Prostate gland (tissue), 2 donors: ENCODE measurements around the gene SHANK1. TPM values are rescaled to one million over a fixed set of nuclear protein-coding genes. Genes with fewer than 3 reads are reported as not detected.

ENCODE experiments used
- DNase-seq: peaks from one replicate; pipeline ENCODE4 v3.0.0-alpha.2; 2019; ENCODE audit warnings: low spot score
- H3K27ac ChIP-seq, 2 donors: fragments of 200-600 bp; sonication (generic); 2 replicates each; pipeline ENCODE4 v1.5.1; 2017 to 2019
- H3K27me3 ChIP-seq: fragments of 200-600 bp; sonication (generic); replicated peaks from 2 replicates; pipeline ENCODE4 v1.5.1; 2019; ENCODE audit not compliant: insufficient read depth
- H3K36me3 ChIP-seq, 2 donors: fragments of 200-600 bp; sonication (generic); 1 replicate in 1 of 2; 2 replicates in 1 of 2; pipeline versions ENCODE4 v1.5.1 to v1.8.1; 2017 to 2019
- H3K4me1 ChIP-seq: fragments of 200-600 bp; sonication (generic); replicated peaks from 2 replicates; pipeline ENCODE4 v1.5.1; 2019
- H3K4me3 ChIP-seq, 2 donors: fragments of 200-600 bp; sonication (generic); 2 replicates each; pipeline ENCODE4 v1.5.1; 2017 to 2019
- H3K9me3 ChIP-seq: fragments of 200-600 bp; sonication (generic); 2 replicates; pipeline ENCODE4 v1.5.1; 2017
- CTCF ChIP-seq, 4 experiments: fragments of 200-600 bp in 2 of 4; fragments of 450-650 bp in 2 of 4; sonication (generic) in 2 of 4; IDR thresholded peaks; 1 replicate in 3 of 4; 2 replicates in 1 of 4; pipeline ENCODE4 v1.5.1; 2016 to 2019; ENCODE audit warnings: antibody characterized with exemption in 4 of 4, mild to moderate bottlenecking in 2 of 4, moderate library complexity in 2 of 4
- POLR2A ChIP-seq: fragments of 450-650 bp; IDR thresholded peaks from one replicate; pipeline ENCODE4 v1.6.1; 2016; ENCODE audit warnings: antibody characterized with exemption, mild to moderate bottlenecking
- POLR2AphosphoS5 ChIP-seq: sonication (generic); formaldehyde crosslinking; IDR thresholded peaks from one replicate; pipeline ENCODE4 v1.6.1; 2017; ENCODE audit warnings: antibody characterized with exemption
- WGBS: methylation state at CpG from one replicate; pipeline ENCODE4 v1.1.5; 2018; 5-methylcytosine and 5-hydroxymethylcytosine counted together
- intact Hi-C: fragments of 100-400 bp; cut with DNase I; formaldehyde crosslinking; loops from one replicate; pipeline ENCODE4 v1.14.2; 2022
- total RNA-seq, 2 donors: library from RNA; depleted of rRNA; stranded (reverse); fragments of >200 nt; gene quantifications; one replicate each; pipeline ENCODE4 v1.1.0, GENCODE V29; 2016

SHANK1 gene
- total RNA-seq, 2 donors from 2014 or later = 0.91 to 2.3 TPM

DNA sequence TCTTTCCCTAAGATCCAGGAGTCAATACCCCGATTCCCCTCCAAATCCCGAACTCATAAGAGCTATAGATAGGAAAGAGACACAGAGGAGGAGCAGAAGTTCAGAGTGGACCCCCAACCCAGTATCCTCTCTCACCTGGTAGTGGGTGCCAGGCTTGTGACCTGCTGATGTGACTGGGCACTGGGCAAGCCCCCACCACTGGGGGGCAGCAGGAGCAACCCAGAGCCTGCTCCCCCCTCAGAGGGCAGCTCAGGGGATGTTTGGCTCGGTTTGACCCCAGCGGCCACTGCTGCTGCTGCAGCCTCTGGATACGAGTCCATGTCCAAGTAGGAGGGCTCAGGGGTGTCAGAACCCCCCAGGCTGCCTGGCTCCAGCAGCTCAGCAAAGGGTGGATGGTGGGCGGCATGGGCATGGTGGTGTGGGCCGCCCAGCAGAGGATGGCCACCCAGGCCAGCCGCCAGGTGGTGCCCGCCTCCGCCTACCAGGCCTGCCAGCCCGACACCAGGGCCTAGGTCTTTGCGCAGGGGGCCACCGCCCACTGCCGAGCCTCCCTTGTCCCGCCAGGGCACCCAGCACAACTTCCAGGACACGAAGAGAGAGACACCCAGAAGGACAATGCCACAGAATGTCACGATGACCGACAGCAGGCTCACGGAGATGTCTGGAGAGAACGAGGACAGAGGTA, 87.3 kb downstream of the SHANK1 start:
- H3K9me3 ChIP-seq = no peaks in the 10 kb centered on the region
- no peak overlapping the region for H3K27ac ChIP-seq
- H3K4me3 ChIP-seq = no peak overlapping the region
- intact Hi-C loops = no loop called here
- no peaks in the 10 kb centered on the region for H3K27me3 ChIP-seq
- 75% methylated on average over 20 of the region's 20 CpGs for WGBS
- H3K36me3 ChIP-seq = no peaks in the 10 kb centered on the region
- TF ChIP-seq CTCF (IDR thresholded peaks at IDR 0.05) (no peak), POLR2A (no peak), POLR2AphosphoS5 (no peak)
- no peak for DNase-seq
- H3K4me1 ChIP-seq = no peaks in the 10 kb centered on the region

GRCh38 chr19:50629801-50630200, 89.8 kb downstream of the SHANK1 start:
- intact Hi-C loops = loop anchor here (10.0 kb wide), 1 partner anchor 545 kb away; no protein-coding TSS in a partner anchor

DNA sequence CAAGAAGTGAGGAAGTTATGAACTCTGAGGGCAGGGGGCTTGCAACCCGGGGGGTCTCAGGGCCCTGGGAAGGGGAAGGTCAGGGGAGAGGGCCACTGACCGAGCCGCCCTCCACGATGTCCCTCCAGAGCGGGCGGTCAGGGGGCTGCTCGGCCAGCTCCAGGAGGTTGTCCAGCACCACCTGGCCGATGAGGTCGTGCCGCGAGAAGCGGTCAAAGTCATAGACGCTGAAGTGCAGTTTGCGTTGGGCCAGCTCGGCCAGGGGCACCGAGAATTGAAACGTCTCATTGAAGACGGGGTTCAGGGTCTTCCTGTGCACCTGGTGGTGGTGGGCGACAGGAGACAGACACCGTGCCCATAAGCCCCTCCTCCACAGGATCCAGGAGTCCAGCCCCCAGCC, 90.4 kb downstream of the SHANK1 start:
- H3K27ac ChIP-seq = no peak overlapping the region
- intact Hi-C loops = loop anchor here (10.0 kb wide), 1 partner anchor 544 kb away; no protein-coding TSS in a partner anchor
- no peaks in the 10 kb centered on the region for H3K27me3 ChIP-seq
- H3K36me3 ChIP-seq = no peaks in the 10 kb centered on the region
- DNase-seq = no peak
- no peaks in the 10 kb centered on the region for H3K9me3 ChIP-seq
- TF ChIP-seq POLR2AphosphoS5 = no peak
- TF ChIP-seq POLR2A = no peak
- no peak for TF ChIP-seq CTCF (IDR thresholded peaks at IDR 0.05)
- no peaks in the 10 kb centered on the region for H3K4me1 ChIP-seq
- WGBS = 81% methylated on average over 20 of the region's 20 CpGs
- H3K4me3 ChIP-seq = no peak overlapping the region

More at GRCh38 chr19:50629801-50630200, 89.8 kb downstream of the SHANK1 start:
- 79% methylated on average over 14 of the region's 14 CpGs for WGBS
- Histone ChIP-seq H3K4me1 (no peaks in the 10 kb centered on the region), H3K27ac (no peak overlapping the region), H3K27me3 (no peaks in the 10 kb centered on the region), H3K36me3 (no peaks in the 10 kb centered on the region), H3K9me3 (no peaks in the 10 kb centered on the region), H3K4me3 (no peak overlapping the region)
- TF ChIP-seq CTCF (IDR thresholded peaks at IDR 0.05) (no peak), POLR2AphosphoS5 (no peak), POLR2A (no peak)
- DNase-seq = no peak

GRCh38 chr19:50628551-50628950, 91.1 kb downstream of the SHANK1 start:
- no peak for TF ChIP-seq POLR2AphosphoS5
- no peak for TF ChIP-seq POLR2A
- no peak for TF ChIP-seq CTCF (IDR thresholded peaks at IDR 0.05)
- no peaks in the 10 kb centered on the region for H3K36me3 ChIP-seq
- intact Hi-C loops = loop anchor here (10.0 kb wide), 1 partner anchor 544 kb away; no protein-coding TSS in a partner anchor
- no peaks in the 10 kb centered on the region for H3K4me1 ChIP-seq
- no peak overlapping the region for H3K4me3 ChIP-seq
- H3K9me3 ChIP-seq = no peaks in the 10 kb centered on the region
- no peaks in the 10 kb centered on the region for H3K27me3 ChIP-seq
- no peak for DNase-seq
- no peak overlapping the region for H3K27ac ChIP-seq
- WGBS = 88% methylated on average over 7 of the region's 7 CpGs

GRCh38 chr19:50628146-50628545, 91.5 kb downstream of the SHANK1 start:
- Histone ChIP-seq H3K4me1 (no peaks in the 10 kb centered on the region), H3K27me3 (no peaks in the 10 kb centered on the region), H3K27ac (no peak overlapping the region), H3K9me3 (no peaks in the 10 kb centered on the region), H3K36me3 (no peaks in the 10 kb centered on the region), H3K4me3 (no peak overlapping the region)
- intact Hi-C loops = loop anchor here (10.0 kb wide), 1 partner anchor 543 kb away; no protein-coding TSS in a partner anchor
- WGBS = 92% methylated on average over 5 of the region's 5 CpGs
- TF ChIP-seq POLR2AphosphoS5 (no peak), POLR2A (no peak), CTCF (IDR thresholded peaks at IDR 0.05) (no peak)
- DNase-seq = no peak
